Cerebellar cortex (tissue), 1 donor: ENCODE data around the gene FAM209A.
A peak's percentile ranks its signal among the peaks of the same experiment; 100 is the strongest.
"Not testable (repeated sequence)": the region's sequence is repeated elsewhere in the genome, so short reads cannot be mapped to it uniquely, and the experiment has no call there.

Source experiments
- DNase-seq: peaks from one replicate; pipeline ENCODE4 v3.0.0-alpha.2; 2015; ENCODE audit warnings: low spot score

The FAM209A gene

GRCh38 chr20:56540415-56540814 lies 15.9 kb downstream of the FAM209A start:
- DNase-seq = no peak

GRCh38 chr20:56542489-56543030 lies 18.0 kb downstream of the FAM209A start:
- no peak for DNase-seq

GRCh38 chr20:56551571-56551970 lies 27.0 kb downstream of the FAM209A start:
- no peak for DNase-seq

- DNase-seq = no peak
Observed at GRCh38 chr20:56552911-56553629, 28.5 kb downstream of the FAM209A start.

- DNase-seq = peak; percentile 52
Observed at GRCh38 chr20:56554869-56555268, 30.3 kb downstream of the FAM209A start.

- DNase-seq = no peak
Observed at GRCh38 chr20:56558968-56559367, 34.4 kb downstream of the FAM209A start.

- DNase-seq = not testable (repeated sequence)
Observed at GRCh38 chr20:56564526-56564925, 40.0 kb downstream of the FAM209A start.

GRCh38 chr20:56565511-56565910 lies 41.0 kb downstream of the FAM209A start:
- DNase-seq = no peak

GRCh38 chr20:56566621-56567020 lies 42.1 kb downstream of the FAM209A start:
- DNase-seq = no peak

GRCh38 chr20:56570832-56571231 lies 46.3 kb downstream of the FAM209A start:
- no peak for DNase-seq

- no peak for DNase-seq
Observed at GRCh38 chr20:56572172-56572571, 47.6 kb downstream of the FAM209A start.

- no peak for DNase-seq
Observed at GRCh38 chr20:56573986-56574385, 49.4 kb downstream of the FAM209A start.

- DNase-seq = no peak
Observed at GRCh38 chr20:56574531-56575142, 50.1 kb downstream of the FAM209A start.

- DNase-seq = no peak
Observed at GRCh38 chr20:56575157-56575556, 50.6 kb downstream of the FAM209A start.
